Uterus (tissue), 4 donors: ENCODE measurements around the gene FAM120B. TPM values are rescaled to one million over a fixed set of nuclear protein-coding genes. Genes with fewer than 3 reads are reported as not detected.

Source experiments
- DNase-seq, 2 donors: peaks; one replicate each; pipeline ENCODE4 v3.0.0-alpha.2; 2019 to 2020
- H3K27ac ChIP-seq, 2 donors: fragments of 200-600 bp; sonication (generic); 1 replicate in 1 of 2; 2 replicates in 1 of 2; pipeline ENCODE4 v1.5.1; 2016 to 2018
- H3K27me3 ChIP-seq, 2 donors: fragments of 200-600 bp; sonication (generic); one replicate each; pipeline ENCODE4 v1.5.1; 2018 to 2019; ENCODE audit warnings: control low read depth in 1 of 2
- H3K36me3 ChIP-seq, 2 donors: fragments of 200-600 bp; sonication (generic); one replicate each; pipeline ENCODE4 v1.5.1; 2019; ENCODE audit warnings: control low read depth in 1 of 2
- H3K4me1 ChIP-seq, 2 donors: fragments of 200-600 bp; sonication (generic); one replicate each; pipeline ENCODE4 v1.5.1; 2018 to 2019; ENCODE audit warnings: control low read depth in 1 of 2
- H3K4me3 ChIP-seq, 2 donors: fragments of 200-600 bp; sonication (generic); 1 replicate in 1 of 2; 2 replicates in 1 of 2; pipeline ENCODE4 v1.5.1; 2018 to 2019; ENCODE audit warnings: mild to moderate bottlenecking in 1 of 2
- H3K9me3 ChIP-seq, 2 donors: fragments of 200-600 bp; sonication (generic); one replicate each; pipeline ENCODE4 v1.5.1; 2019; ENCODE audit warnings: control low read depth in 1 of 2
- POLR2A ChIP-seq, 2 donors: fragments of 450-650 bp; IDR thresholded peaks; one replicate each; pipeline ENCODE4 v1.6.1; 2016; ENCODE audit warnings: antibody characterized with exemption in 2 of 2, mild to moderate bottlenecking in 1 of 2, moderate library complexity in 1 of 2
- intact Hi-C: fragments of 100-400 bp; cut with DNase I; formaldehyde crosslinking; loops from one replicate; pipeline ENCODE4 v1.15.1; 2023; ENCODE audit warnings: low total_unique reads
- total RNA-seq, 4 donors: library from RNA; depleted of rRNA in 3 of 4; stranded (reverse); fragments of >200 nt in 3 of 4; gene quantifications; one replicate each; pipeline versions ENCODE4 v1.1.0 to v1.2.4, GENCODE V29; 2014 to 2023
- TF ChIP-seq, protein P1 (sequence below), 4 experiments: fragments of 200-600 bp in 2 of 4; fragments of 450-650 bp in 2 of 4; sonication (generic) in 2 of 4; IDR thresholded peaks; one replicate each; pipeline ENCODE4 v1.5.1; 2016 to 2019; ENCODE audit warnings: antibody characterized with exemption in 4 of 4, mild to moderate bottlenecking in 2 of 4, moderate library complexity in 1 of 4
- donor health status: DM: yes; HTN: yes; CAD: no.

Gene FAM120B
- total RNA-seq, 4 donors from 2014 or later: 12.1 to 50.9 (median 35.2) TPM

DNA sequence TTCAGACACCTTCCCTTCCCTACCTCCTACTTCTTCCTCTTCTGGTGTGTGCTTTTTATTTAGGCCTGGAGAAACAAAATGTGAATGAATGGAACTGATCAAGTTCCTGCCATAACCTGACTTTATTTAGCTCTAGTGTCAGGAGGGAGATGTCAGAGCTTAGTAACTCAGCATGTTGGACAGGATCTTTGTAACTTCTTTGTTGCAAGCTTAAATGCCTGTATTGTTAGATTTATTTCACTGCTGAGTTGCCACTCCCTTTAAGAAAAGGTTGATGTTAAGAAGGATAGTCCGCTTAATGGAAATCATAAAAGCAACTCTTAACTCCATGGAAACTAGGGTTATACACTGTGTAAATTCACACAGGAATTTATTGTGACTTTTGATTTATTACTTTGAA is 2.2 kb downstream of the FAM120B start:
- TF ChIP-seq, protein P1, sequence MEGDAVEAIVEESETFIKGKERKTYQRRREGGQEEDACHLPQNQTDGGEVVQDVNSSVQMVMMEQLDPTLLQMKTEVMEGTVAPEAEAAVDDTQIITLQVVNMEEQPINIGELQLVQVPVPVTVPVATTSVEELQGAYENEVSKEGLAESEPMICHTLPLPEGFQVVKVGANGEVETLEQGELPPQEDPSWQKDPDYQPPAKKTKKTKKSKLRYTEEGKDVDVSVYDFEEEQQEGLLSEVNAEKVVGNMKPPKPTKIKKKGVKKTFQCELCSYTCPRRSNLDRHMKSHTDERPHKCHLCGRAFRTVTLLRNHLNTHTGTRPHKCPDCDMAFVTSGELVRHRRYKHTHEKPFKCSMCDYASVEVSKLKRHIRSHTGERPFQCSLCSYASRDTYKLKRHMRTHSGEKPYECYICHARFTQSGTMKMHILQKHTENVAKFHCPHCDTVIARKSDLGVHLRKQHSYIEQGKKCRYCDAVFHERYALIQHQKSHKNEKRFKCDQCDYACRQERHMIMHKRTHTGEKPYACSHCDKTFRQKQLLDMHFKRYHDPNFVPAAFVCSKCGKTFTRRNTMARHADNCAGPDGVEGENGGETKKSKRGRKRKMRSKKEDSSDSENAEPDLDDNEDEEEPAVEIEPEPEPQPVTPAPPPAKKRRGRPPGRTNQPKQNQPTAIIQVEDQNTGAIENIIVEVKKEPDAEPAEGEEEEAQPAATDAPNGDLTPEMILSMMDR (IDR thresholded peaks at IDR 0.05): no peak
- TF ChIP-seq POLR2A (IDR thresholded peaks at IDR 0.05): no peak
- no peaks in the 10 kb centered on the region for H3K36me3 ChIP-seq
- no peak for DNase-seq
- H3K27ac ChIP-seq: no peak overlapping the region
- H3K27me3 ChIP-seq: no peaks in the 10 kb centered on the region
- no peaks in the 10 kb centered on the region for H3K4me1 ChIP-seq
- intact Hi-C loops: no loop called here
- H3K4me3 ChIP-seq: no peak overlapping the region
- no peaks in the 10 kb centered on the region for H3K9me3 ChIP-seq

DNA sequence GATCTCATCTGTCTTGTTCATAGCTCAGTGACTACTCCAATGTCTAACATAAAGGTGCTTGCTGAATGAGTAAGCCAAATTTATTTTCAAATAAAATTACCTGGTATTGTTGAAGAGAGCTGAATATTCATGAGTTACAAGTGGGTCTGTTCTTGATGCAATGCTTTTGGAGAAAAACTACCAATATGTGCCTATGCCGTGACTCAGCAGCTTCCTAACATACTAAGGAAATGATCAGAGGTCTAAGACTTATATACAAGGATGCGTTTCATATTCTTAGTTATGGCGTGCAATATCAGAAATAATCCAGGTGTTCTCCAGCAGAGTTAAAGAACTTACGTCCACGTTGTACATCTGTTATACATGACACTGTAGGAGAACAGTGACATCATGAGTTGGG is 5.1 kb downstream of the FAM120B start:
- H3K27ac ChIP-seq: no peak overlapping the region
- no peaks in the 10 kb centered on the region for H3K36me3 ChIP-seq
- DNase-seq: no peak
- H3K9me3 ChIP-seq: no peaks in the 10 kb centered on the region
- intact Hi-C loops: no loop called here
- TF ChIP-seq, protein P1 (IDR thresholded peaks at IDR 0.05): no peak
- TF ChIP-seq POLR2A (IDR thresholded peaks at IDR 0.05): no peak
- no peak overlapping the region for H3K4me3 ChIP-seq
- no peaks in the 10 kb centered on the region for H3K27me3 ChIP-seq
- no peaks in the 10 kb centered on the region for H3K4me1 ChIP-seq

DNA sequence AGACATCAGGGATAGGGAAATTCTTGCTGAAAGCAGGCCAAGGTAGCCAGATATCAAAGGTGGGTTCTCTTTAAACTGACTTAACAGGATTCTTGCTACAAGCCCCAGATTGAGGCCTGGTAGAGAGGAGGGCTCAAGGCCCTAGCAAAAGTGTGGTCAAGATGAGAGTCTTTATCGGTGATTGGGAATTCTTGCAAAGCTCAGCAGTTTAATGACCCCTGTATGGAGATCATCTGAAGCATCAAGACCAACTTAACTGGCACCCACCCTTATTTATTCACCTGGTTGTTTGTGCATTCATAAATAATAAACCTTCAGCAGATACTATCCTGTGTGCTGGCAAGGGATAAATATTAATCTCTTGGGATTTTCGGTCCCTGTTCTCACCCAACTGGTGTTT is 6.3 kb downstream of the FAM120B start:
- H3K9me3 ChIP-seq: no peaks in the 10 kb centered on the region
- H3K36me3 ChIP-seq: no peaks in the 10 kb centered on the region
- no peak overlapping the region for H3K4me3 ChIP-seq
- no peaks in the 10 kb centered on the region for H3K4me1 ChIP-seq
- H3K27ac ChIP-seq: no peak overlapping the region
- DNase-seq: no peak
- intact Hi-C loops: no loop called here
- TF ChIP-seq, protein P1 (IDR thresholded peaks at IDR 0.05): no peak
- no peak for TF ChIP-seq POLR2A (IDR thresholded peaks at IDR 0.05)
- no peaks in the 10 kb centered on the region for H3K27me3 ChIP-seq

DNA sequence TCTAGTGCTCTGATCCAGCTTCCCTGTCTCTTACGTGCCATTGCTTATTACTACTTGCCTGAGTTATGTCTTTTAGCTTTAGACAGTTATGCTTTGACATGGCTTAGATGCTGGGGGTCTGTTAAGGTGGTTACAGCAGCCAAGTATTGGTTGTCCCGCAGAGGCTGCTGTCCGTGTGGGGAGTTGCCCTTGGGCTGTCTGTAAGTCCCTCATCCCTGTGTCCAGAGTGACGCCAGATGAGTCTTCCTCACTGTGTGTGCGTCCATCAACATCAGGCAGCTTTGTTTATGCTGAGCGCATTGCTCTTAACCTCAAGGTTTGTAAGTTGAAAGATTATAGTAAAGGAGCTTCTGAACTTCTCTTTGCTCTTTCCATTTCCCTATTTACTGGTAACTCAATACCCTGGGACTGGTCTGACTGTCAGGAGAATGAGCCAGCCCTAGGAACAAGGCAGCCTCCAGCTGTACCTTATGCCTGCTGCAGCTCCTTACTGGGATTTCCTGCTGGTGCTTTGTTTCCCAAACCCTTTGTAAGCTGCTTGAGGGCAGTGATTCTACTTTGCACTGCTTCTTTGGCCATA is 7.2 kb downstream of the FAM120B start:
- DNase-seq: no peak
- Histone ChIP-seq H3K36me3 (no peaks in the 10 kb centered on the region), H3K4me1 (no peaks in the 10 kb centered on the region), H3K4me3 (no peak overlapping the region), H3K27me3 (no peaks in the 10 kb centered on the region), H3K9me3 (no peaks in the 10 kb centered on the region), H3K27ac (no peak overlapping the region)
- intact Hi-C loops: no loop called here
- TF ChIP-seq, protein P1 (IDR thresholded peaks at IDR 0.05): no peak
- no peak for TF ChIP-seq POLR2A (IDR thresholded peaks at IDR 0.05)

DNA sequence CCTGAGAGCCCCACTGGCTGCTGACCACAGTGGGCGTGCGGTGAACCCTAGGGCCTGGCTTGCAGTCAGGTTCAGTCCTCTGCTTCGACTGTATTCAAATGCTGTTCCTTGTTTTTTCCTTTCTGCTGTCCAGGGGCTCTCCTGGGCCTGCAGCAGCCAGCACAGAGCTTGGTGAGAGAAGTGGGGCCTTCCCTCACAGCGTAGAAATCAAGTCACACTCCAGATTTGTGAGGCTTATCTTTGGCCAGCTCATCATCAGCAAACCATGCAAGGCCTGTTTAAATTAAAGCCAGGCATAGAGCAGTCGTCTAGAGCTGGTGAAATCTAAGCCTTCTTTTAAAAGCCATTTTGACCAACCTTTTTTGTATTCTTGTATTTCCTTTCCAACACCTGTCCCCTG is 8.4 kb downstream of the FAM120B start:
- H3K4me3 ChIP-seq: no peak overlapping the region
- no peak for TF ChIP-seq POLR2A (IDR thresholded peaks at IDR 0.05)
- H3K27ac ChIP-seq: no peak overlapping the region
- no peaks in the 10 kb centered on the region for H3K9me3 ChIP-seq
- intact Hi-C loops: no loop called here
- H3K36me3 ChIP-seq: no peaks in the 10 kb centered on the region
- H3K27me3 ChIP-seq: no peaks in the 10 kb centered on the region
- DNase-seq: no peak
- H3K4me1 ChIP-seq: no peaks in the 10 kb centered on the region

DNA sequence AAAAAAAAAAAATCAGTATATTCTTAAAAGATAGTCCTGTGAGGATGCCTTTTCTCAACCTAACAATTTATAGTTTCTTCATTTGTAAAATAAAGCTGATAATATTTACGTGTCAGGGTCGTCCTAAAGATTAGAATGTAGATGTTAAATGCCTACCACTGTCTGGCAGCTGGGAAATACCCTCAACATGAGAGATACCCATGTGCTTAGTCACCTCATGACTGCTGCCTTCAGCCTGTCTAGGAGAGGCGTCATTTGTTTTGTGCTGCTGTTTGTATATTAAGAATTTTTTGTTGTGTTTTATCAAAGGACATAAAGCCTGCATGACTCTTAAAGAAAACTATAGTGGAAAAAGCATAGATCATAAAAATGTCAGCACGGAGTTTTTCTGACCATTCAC is 9.5 kb downstream of the FAM120B start:
- no peak for DNase-seq
- Histone ChIP-seq H3K27ac (no peak overlapping the region), H3K4me1 (no peaks in the 10 kb centered on the region), H3K27me3 (no peaks in the 10 kb centered on the region), H3K4me3 (no peak overlapping the region), H3K9me3 (no peaks in the 10 kb centered on the region), H3K36me3 (no peaks in the 10 kb centered on the region)
- TF ChIP-seq, protein P1 (IDR thresholded peaks at IDR 0.05): no peak
- TF ChIP-seq POLR2A (IDR thresholded peaks at IDR 0.05): no peak
- intact Hi-C loops: no loop called here
